BLaER1 (cell line): ENCODE results near the gene ARRDC4.

ENCODE experiments used
- H3K27ac ChIP-seq: shearing (Covaris generic); formaldehyde crosslinking; 2 replicates; pipeline ENCODE4 v1.8.1; 2022
- H3K27me3 ChIP-seq: shearing (Covaris generic); formaldehyde crosslinking; 2 replicates; pipeline ENCODE4 v1.8.1; 2022
- H3K36me3 ChIP-seq: shearing (Covaris generic); formaldehyde crosslinking; 2 replicates; pipeline ENCODE4 v1.8.1; 2022
- H3K4me1 ChIP-seq: shearing (Covaris generic); formaldehyde crosslinking; 2 replicates; pipeline ENCODE4 v1.8.1; 2022
- H3K4me2 ChIP-seq: shearing (Covaris generic); formaldehyde crosslinking; 2 replicates; pipeline ENCODE4 v1.8.1; 2022
- H3K4me3 ChIP-seq: shearing (Covaris generic); formaldehyde crosslinking; 2 replicates; pipeline ENCODE4 v1.8.1; 2022
- H3K9ac ChIP-seq: shearing (Covaris generic); formaldehyde crosslinking; 2 replicates; pipeline ENCODE4 v1.8.1; 2022
- H3K9me3 ChIP-seq: shearing (Covaris generic); formaldehyde crosslinking; 2 replicates; pipeline ENCODE4 v1.8.1; 2022
- H4K20me1 ChIP-seq: shearing (Covaris generic); formaldehyde crosslinking; 2 replicates; pipeline ENCODE4 v1.8.1; 2022
- Cebpa-rat ChIP-seq: shearing (Covaris generic); IDR thresholded peaks from 2 replicates; pipeline ENCODE4 v1.8.1; 2022

The ARRDC4 gene

DNA sequence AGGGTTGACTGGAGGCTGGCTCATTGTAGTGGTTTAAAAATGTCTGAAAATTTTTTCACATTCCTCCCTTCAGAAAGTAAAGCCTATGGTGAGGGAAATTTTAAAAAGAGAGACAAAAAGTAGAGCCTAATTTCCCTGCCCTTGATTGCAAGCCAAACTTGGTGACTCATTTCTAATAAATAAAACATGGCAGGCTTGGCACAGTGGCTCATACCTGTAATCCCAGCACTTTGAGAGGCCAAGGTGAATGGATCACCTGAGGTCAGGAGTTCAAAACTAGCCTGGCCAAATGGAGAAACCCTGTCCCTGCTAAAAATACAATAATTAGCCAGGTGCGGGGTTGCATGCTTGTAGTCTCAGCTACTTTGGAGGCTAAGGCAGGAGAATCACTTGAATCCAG lies 18.9 kb upstream of the ARRDC4 start:
- no peak for TF ChIP-seq Cebpa-rat
- Histone ChIP-seq H3K4me3 (no peak overlapping the region), H3K27ac (no peak overlapping the region), H3K4me1 (peaks cover 14% of the 10 kb centered on the region), H3K27me3 (no peaks in the 10 kb centered on the region), H3K9ac (no peak overlapping the region), H4K20me1 (no peaks in the 10 kb centered on the region), H3K4me2 (no peak overlapping the region), H3K9me3 (no peaks in the 10 kb centered on the region), H3K36me3 (no peaks in the 10 kb centered on the region)

DNA sequence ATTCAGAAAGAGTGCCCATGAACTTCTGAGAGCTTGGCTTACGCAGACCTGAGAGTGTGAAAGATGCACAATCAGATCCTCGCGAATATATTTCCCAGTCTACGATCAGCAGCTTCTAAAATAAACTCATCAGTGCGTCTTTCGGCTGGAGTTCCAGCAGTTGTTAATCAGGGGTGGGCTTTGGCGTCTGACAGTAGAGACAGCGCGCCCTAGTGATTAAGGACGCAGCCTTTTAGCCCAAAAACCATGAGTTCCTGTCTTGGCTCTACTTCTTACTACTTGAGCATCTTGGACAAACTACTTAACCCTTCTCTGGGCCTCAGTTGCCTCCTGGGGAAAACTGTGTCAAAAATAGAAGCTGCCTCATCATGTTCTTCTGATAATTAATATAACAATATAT lies 15.8 kb upstream of the ARRDC4 start:
- Histone ChIP-seq H3K4me1 (peaks cover 14% of the 10 kb centered on the region), H3K36me3 (no peaks in the 10 kb centered on the region), H3K9me3 (peaks cover 4% of the 10 kb centered on the region; the same call in 1 of the 2 replicates), H3K4me2 (no peak overlapping the region), H4K20me1 (no peaks in the 10 kb centered on the region), H3K4me3 (no peak overlapping the region), H3K9ac (no peak overlapping the region), H3K27me3 (no peaks in the 10 kb centered on the region), H3K27ac (no peak overlapping the region)
- no peak for TF ChIP-seq Cebpa-rat

DNA sequence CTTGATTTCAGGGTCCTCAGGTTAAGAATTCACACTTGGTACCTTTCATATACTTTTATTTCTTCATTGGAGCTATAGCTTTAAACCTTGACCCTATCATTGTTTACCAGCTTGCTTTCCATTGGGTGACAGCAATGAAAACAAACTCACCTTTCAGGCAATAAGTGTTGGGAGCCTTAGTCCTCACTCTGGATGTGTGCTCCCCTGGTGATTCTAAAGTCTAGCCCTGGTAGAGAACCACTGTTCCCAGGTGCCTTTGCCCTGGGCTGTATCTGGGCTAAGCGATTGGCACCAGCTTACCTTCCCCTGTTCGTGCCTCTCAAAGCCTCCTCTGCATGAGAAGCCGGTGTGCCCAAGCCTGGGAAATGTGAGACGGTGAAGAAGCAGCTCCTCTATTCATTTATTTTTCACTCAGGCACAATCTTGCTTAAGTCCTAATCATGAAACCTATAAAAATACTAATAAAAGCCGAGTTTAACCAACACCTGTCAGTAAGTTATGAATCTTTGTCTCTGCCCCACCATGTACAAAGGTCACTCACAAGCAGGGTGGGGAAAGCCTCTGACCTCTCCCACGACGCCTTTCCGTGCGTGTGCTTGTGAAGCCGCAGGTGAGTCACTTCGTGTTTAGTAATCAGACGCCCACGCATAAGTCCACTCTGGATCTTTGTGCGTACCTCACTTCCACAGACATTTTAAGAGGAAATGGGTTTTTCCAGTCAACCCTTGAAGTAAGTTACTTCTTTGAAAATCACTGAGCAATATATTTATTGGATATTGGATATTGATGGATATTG lies 12.8 kb upstream of the ARRDC4 start:
- H3K9me3 ChIP-seq: peaks cover 4% of the 10 kb centered on the region; the same call in 1 of the 2 replicates
- no peak overlapping the region for H3K4me3 ChIP-seq
- H3K9ac ChIP-seq: no peak overlapping the region
- no peak overlapping the region for H3K4me2 ChIP-seq
- no peaks in the 10 kb centered on the region for H3K27me3 ChIP-seq
- no peak for TF ChIP-seq Cebpa-rat
- peaks cover 14% of the 10 kb centered on the region for H3K4me1 ChIP-seq
- no peak overlapping the region for H3K27ac ChIP-seq
- no peaks in the 10 kb centered on the region for H4K20me1 ChIP-seq
- no peaks in the 10 kb centered on the region for H3K36me3 ChIP-seq

DNA sequence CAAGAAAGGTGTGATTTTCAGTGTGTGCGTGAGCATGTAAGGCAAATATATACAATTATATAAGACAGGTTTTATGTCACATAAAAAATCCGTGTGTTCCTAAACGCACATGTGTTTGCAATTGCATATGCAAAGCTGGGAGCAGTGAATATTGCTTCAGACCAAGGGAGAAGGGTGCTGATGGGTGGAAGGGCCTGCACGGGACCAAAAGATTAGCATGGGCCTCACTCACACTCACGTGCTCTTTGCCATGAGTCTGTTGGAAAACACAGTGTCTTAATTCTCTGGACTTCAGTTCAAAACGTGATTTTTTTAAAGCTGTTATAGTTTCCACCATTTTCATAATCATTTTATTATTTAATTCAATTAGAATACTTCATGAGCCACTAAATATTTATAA lies 7.2 kb upstream of the ARRDC4 start:
- Histone ChIP-seq H3K27me3 (no peaks in the 10 kb centered on the region), H3K4me3 (no peak overlapping the region), H3K9me3 (peaks cover 25% of the 10 kb centered on the region), H4K20me1 (no peaks in the 10 kb centered on the region), H3K27ac (no peak overlapping the region), H3K9ac (no peak overlapping the region), H3K4me2 (no peak overlapping the region), H3K36me3 (no peaks in the 10 kb centered on the region), H3K4me1 (no peaks in the 10 kb centered on the region)
- no peak for TF ChIP-seq Cebpa-rat

DNA sequence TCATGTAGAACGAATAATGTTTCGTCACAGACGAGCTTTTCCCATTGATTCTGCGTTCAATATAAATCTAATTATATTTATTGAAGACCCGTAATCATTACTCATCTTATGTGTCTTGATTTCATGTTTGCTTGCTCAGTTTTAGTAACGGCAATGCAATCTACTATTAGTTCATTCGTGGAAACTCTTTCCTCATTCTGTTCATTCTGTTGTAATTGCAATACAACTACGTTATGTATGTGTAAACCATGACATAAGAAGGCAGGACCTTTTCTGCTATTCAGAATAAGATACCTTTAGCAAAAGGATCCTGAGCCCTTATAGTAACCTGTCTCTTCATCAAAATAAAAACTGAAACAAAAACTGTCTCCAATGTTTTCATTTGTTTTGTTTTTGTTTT lies 6.8 kb upstream of the ARRDC4 start:
- Histone ChIP-seq H3K4me1 (no peaks in the 10 kb centered on the region), H3K4me3 (no peak overlapping the region), H3K9me3 (peaks cover 25% of the 10 kb centered on the region), H3K36me3 (no peaks in the 10 kb centered on the region), H3K27me3 (no peaks in the 10 kb centered on the region), H3K4me2 (no peak overlapping the region), H4K20me1 (no peaks in the 10 kb centered on the region), H3K27ac (no peak overlapping the region), H3K9ac (no peak overlapping the region)
- TF ChIP-seq Cebpa-rat: no peak

DNA sequence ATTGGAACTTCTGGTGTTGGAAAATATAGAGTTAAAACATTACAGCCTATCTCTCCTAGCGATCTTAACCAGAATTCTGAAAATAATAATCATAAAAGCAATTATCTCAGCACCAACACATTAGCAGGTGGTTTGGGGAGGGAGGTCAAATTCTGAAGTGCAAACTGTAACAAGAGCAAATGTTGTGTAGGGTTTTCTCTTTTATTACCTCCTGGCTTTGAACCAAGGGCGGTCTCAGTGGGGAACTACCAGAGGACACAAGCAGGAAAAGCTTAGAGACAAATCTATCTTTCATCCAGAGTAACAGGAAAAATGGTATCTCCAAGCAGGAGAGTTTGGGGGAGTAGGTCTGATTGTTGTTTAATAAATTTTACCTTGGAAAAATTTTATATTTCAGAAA lies 5.5 kb upstream of the ARRDC4 start:
- no peak overlapping the region for H3K4me3 ChIP-seq
- no peaks in the 10 kb centered on the region for H4K20me1 ChIP-seq
- no peak overlapping the region for H3K9ac ChIP-seq
- no peak for TF ChIP-seq Cebpa-rat
- peaks cover 9% of the 10 kb centered on the region for H3K4me1 ChIP-seq
- H3K4me2 ChIP-seq: no peak overlapping the region
- no peak overlapping the region for H3K27ac ChIP-seq
- no peaks in the 10 kb centered on the region for H3K27me3 ChIP-seq
- peaks cover 22% of the 10 kb centered on the region for H3K9me3 ChIP-seq
- no peaks in the 10 kb centered on the region for H3K36me3 ChIP-seq

DNA sequence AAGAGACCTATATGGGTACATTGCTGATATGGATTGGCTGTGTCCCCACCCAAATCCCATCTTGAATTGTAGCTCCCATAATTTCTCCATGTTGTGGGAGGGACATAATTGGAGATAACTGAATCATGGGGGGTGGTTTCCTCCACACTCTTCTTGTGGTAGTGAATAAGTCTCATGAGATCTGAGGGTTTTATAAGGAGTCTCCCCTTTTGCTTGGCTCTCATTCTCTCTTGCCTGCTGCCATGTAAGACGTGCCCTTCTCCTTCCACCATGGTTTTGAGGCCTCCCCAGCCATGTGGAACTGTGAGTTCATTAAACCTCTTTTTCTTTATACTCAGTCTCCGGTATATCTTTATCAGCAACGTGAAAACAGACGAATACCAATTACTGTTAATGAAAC lies 5.0 kb upstream of the ARRDC4 start:
- Histone ChIP-seq H3K4me3 (no peak overlapping the region), H3K4me2 (no peak overlapping the region), H3K36me3 (no peaks in the 10 kb centered on the region), H4K20me1 (no peaks in the 10 kb centered on the region), H3K27ac (no peak overlapping the region), H3K9me3 (peaks cover 22% of the 10 kb centered on the region), H3K27me3 (no peaks in the 10 kb centered on the region), H3K9ac (no peak overlapping the region), H3K4me1 (peaks cover 9% of the 10 kb centered on the region)
- TF ChIP-seq Cebpa-rat: no peak

DNA sequence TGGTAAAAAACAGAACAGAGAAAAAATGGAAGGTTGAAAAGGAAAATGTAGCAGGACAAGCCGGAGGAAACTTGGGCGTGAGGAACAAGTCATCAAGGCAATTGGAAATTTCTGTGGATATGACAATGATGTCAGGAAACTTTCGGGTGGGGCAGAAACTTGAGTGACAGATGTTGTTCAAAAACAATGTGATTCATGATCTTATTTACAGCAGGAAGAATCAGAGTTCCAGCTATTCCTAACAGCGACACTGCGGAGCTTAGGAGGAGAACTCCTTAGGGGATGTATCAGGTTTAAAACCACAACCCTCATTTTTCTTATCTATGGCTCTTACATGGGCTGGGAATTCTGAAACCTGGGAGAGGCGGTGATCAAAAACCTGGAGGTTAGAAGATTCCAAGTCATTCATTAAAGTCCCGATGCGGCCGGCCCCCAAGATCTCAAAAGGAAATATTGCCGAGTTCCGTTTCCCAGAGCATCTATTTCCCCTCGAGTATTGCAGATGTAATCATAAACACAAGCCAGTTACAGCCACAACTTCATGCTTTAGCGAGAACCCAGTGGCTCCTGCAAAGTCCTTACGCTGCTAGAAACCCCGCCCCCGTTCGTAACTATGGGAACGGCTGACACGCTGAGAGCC lies 659 bp upstream of the ARRDC4 start:
- Histone ChIP-seq H3K27ac (0 out of 2 replicates have a peak overlapping the region, but pooled peaks have one; percentile 16), H3K9me3 (peaks cover 19% of the 10 kb centered on the region), H3K36me3 (no peaks in the 10 kb centered on the region), H3K9ac (no peak overlapping the region), H3K4me3 (peak overlapping the region; percentile 61), H3K4me2 (peak overlapping the region; percentile 81), H4K20me1 (peaks cover 33% of the 10 kb centered on the region; the same call in 1 of the 2 replicates), H3K4me1 (peaks cover 31% of the 10 kb centered on the region), H3K27me3 (peaks cover 11% of the 10 kb centered on the region; the same call in 1 of the 2 replicates)
- TF ChIP-seq Cebpa-rat: no peak

DNA sequence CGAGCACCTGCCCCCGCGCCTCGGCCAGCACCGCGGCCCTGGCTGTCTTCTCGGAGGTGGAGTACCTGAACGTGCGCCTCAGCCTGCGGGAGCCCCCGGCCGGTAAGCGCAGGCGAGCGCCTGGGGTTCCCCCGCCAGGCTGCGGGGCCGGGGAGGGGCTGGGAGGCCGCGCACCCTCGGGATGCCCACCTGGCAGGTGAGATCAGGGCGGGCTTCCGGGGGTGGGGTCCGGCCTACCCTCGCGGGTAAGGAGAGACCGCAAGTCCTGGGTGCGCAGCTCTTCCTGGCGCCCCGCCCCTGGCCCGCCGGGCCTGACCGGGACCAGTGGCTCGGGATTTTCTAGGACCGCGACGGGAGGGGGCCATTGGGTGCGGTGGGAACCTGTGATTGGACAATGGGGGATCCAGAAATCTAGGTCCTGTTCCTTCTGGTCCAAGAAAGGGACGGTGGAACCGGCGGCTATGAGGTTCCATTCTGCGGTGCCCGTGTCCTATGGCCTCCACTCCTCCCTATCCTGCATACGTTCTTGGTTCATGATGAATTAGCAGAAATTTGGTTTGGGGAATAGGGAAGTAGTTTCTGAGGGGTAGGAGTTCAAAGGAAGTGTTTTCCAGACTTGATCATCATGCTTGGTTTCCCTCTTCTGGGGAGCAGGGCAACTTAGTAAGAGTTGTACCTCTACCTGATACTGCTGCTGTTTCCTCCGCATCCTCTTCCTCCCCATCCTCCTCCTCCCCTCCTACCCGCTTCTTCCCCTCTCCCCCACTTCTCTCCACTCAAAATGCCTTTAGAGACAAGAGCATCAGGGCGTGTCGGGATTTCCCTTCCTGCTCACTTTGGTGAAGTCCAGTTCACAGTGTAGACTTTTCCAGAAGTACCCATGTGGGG lies 808 bp downstream of the ARRDC4 start:
- Histone ChIP-seq H3K4me3 (peak overlapping the region; percentile 98), H3K4me1 (peaks cover 39% of the 10 kb centered on the region), H3K27me3 (peaks cover 11% of the 10 kb centered on the region; the same call in 1 of the 2 replicates), H3K36me3 (peaks cover 9% of the 10 kb centered on the region), H3K27ac (peak overlapping the region; percentile 77), H4K20me1 (peaks cover 33% of the 10 kb centered on the region; the same call in 1 of the 2 replicates), H3K9ac (peak overlapping the region; percentile 83), H3K9me3 (0 out of 2 replicates have a peak, but pooled peaks cover 5% of the 10 kb centered on the region), H3K4me2 (peak overlapping the region; percentile 97)
- TF ChIP-seq Cebpa-rat: no peak
